GM23338 (cell line): ENCODE results near the gene ILK. TPM values are rescaled to one million over a fixed set of nuclear protein-coding genes. Genes with fewer than 3 reads are reported as not detected.

Experiments
- ATAC-seq: fragments of 200-7000 bp; cut with Tn5 transposase; 3 replicates; pipeline ENCODE4 v1.9.1; 2020
- DNase-seq: peaks from one replicate; pipeline ENCODE4 v3.0.0-alpha.2; 2015; ENCODE audit warnings: low spot score
- H2AFZ ChIP-seq: fragments of 200-600 bp; sonication (generic); 2 replicates; pipeline ENCODE4 v1.8.0; 2016; ENCODE audit warnings: antibody characterized with exemption, mild to moderate bottlenecking, moderate library complexity
- H3F3A ChIP-seq: fragments of 200-600 bp; sonication (generic); replicated peaks from 2 replicates; pipeline ENCODE4 v1.8.0; 2017; ENCODE audit warnings: antibody characterized with exemption, mixed run types, low read depth
- H3K27ac ChIP-seq: fragments of 200-600 bp; sonication (generic); 2 replicates; pipeline ENCODE4 v1.6.1; 2016; ENCODE audit warnings: low read depth
- H3K27me3 ChIP-seq: fragments of 200-600 bp; sonication (generic); 2 replicates; pipeline ENCODE4 v1.8.0; 2016; ENCODE audit warnings: mild to moderate bottlenecking, mixed run types, moderate library complexity; ENCODE audit not compliant: insufficient read depth
- H3K36me3 ChIP-seq: fragments of 200-600 bp; sonication (generic); 2 replicates; pipeline ENCODE4 v1.8.0; 2016; ENCODE audit warnings: mild to moderate bottlenecking; ENCODE audit not compliant: insufficient read depth
- H3K4me1 ChIP-seq: fragments of 200-600 bp; sonication (generic); 2 replicates; pipeline ENCODE4 v1.8.0; 2016; ENCODE audit warnings: mild to moderate bottlenecking, moderate library complexity; ENCODE audit not compliant: insufficient read depth
- H3K4me2 ChIP-seq: fragments of 200-600 bp; sonication (generic); 2 replicates; pipeline ENCODE4 v1.7.1; 2017; ENCODE audit warnings: mixed run types
- H3K4me3 ChIP-seq: fragments of 200-600 bp; sonication (generic); 2 replicates; pipeline ENCODE4 v1.6.1; 2016; ENCODE audit warnings: mixed run types
- H3K79me2 ChIP-seq: fragments of 200-600 bp; sonication (generic); replicated peaks from 2 replicates; pipeline ENCODE4 v1.8.0; 2017; ENCODE audit warnings: mild to moderate bottlenecking; ENCODE audit not compliant: insufficient read depth
- H3K9me2 ChIP-seq: fragments of 200-600 bp; sonication (generic); 2 replicates; pipeline ENCODE4 v1.8.0; 2017; ENCODE audit not compliant: insufficient read depth
- H4K20me1 ChIP-seq: fragments of 200-600 bp; sonication (generic); replicated peaks from 2 replicates; pipeline ENCODE4 v1.8.0; 2017; ENCODE audit warnings: mild to moderate bottlenecking; ENCODE audit not compliant: insufficient read depth
- H3K27ac Mint-ChIP-seq: 2 replicates; pipeline ENCODE4 v1.8.0; 2020; ENCODE audit warnings: inconsistent platforms, mild to moderate bottlenecking, moderate library complexity, mixed read lengths
- H3K27me3 Mint-ChIP-seq: 3 replicates; pipeline ENCODE4 v1.8.0; 2022; ENCODE audit warnings: low read depth, mild to moderate bottlenecking, moderate library complexity, mixed read lengths, inconsistent platforms; ENCODE audit not compliant: insufficient read depth, poor library complexity
- H3K36me3 Mint-ChIP-seq: 3 replicates; pipeline ENCODE4 v1.8.0; 2021; ENCODE audit warnings: low read depth, mild to moderate bottlenecking, inconsistent platforms, moderate library complexity, mixed read lengths
- H3K4me1 Mint-ChIP-seq: 3 replicates; pipeline ENCODE4 v1.8.0; 2020; ENCODE audit warnings: mild to moderate bottlenecking, inconsistent platforms, mixed read lengths
- H3K4me3 Mint-ChIP-seq: 3 replicates; pipeline ENCODE4 v1.8.0; 2021; ENCODE audit warnings: moderate library complexity, mild to moderate bottlenecking, inconsistent platforms, mixed read lengths
- H3K9me3 Mint-ChIP-seq: 3 replicates; pipeline ENCODE4 v1.8.0; 2020; ENCODE audit warnings: moderate library complexity, mild to moderate bottlenecking, inconsistent platforms, mixed read lengths
- CREB1 ChIP-seq: fragments of 250-450 bp; sonication (Bioruptor Pico); IDR thresholded peaks from 2 replicates; pipeline ENCODE4 v1.5.0; 2020; ENCODE audit warnings: low read depth, mild to moderate bottlenecking, moderate library complexity
- EZH2 ChIP-seq: fragments of 200-600 bp; sonication (generic); IDR thresholded peaks from one replicate; pipeline ENCODE4 v1.8.0; 2017; ENCODE audit warnings: antibody characterized with exemption, mild to moderate bottlenecking, low read depth; ENCODE audit not compliant: unreplicated experiment
- EZH2phosphoT487 ChIP-seq: fragments of 200-600 bp; sonication (generic); IDR thresholded peaks from one replicate; pipeline ENCODE4 v1.8.1; 2018; ENCODE audit warnings: antibody characterized with exemption; ENCODE audit not compliant: unreplicated experiment
- JUNB ChIP-seq: IDR thresholded peaks from one replicate; pipeline ENCODE4 v1.6.1; 2016; ENCODE audit warnings: antibody characterized with exemption; ENCODE audit not compliant: unreplicated experiment
- NANOG ChIP-seq: IDR thresholded peaks from 2 replicates; pipeline ENCODE4 v1.6.1; 2016; ENCODE audit warnings: antibody characterized with exemption, borderline replicate concordance
- POLR2AphosphoS5 ChIP-seq: IDR thresholded peaks from 2 replicates; pipeline ENCODE4 v1.6.1; 2016; ENCODE audit warnings: antibody characterized with exemption, low read depth
- REST ChIP-seq: IDR thresholded peaks from one replicate; pipeline ENCODE4 v1.6.1; 2018; ENCODE audit warnings: antibody characterized with exemption; ENCODE audit not compliant: unreplicated experiment
- STAT1 ChIP-seq: IDR thresholded peaks from one replicate; pipeline ENCODE4 v1.6.1; 2016; ENCODE audit warnings: antibody characterized with exemption; ENCODE audit not compliant: unreplicated experiment
- ZNF114 ChIP-seq: fragments of 250-450 bp; sonication (Bioruptor Pico); IDR thresholded peaks from 2 replicates; pipeline ENCODE4 v1.5.0; 2020; ENCODE audit warnings: mild to moderate bottlenecking, moderate library complexity
- ZNF331 ChIP-seq: fragments of 250-450 bp; sonication (Bioruptor Pico); IDR thresholded peaks from 2 replicates; pipeline ENCODE4 v1.5.0; 2020; ENCODE audit warnings: low read depth, mild to moderate bottlenecking, moderate library complexity
- ZNF462 ChIP-seq: fragments of 250-450 bp; sonication (Bioruptor Pico); IDR thresholded peaks from 2 replicates; pipeline ENCODE4 v1.5.0; 2020; ENCODE audit warnings: mild to moderate bottlenecking, moderate library complexity
- polyA plus RNA-seq: library from polyadenylated mRNA; unstranded; fragments of >200 nt; fragmentation: Nextera tagmentation; extraction: Ambion mirVana; gene quantifications from 2 replicates; pipeline ENCODE4 v1.2.1, GENCODE V29; 2016
- total RNA-seq: library from RNA; depleted of rRNA; stranded (reverse); fragments of >200 nt; shearing (Covaris generic); gene quantifications from 2 replicates; pipeline ENCODE4 v1.2.3, GENCODE V29; 2014
- TF ChIP-seq, protein P1 (sequence below), 2 experiments: fragments of 200-600 bp in 1 of 2; sonication (generic) in 1 of 2; conservative IDR thresholded peaks; 2 replicates each; pipeline versions ENCODE4 v1.5.1 to v1.6.1; 2016 to 2017; ENCODE audit warnings: antibody characterized with exemption in 2 of 2, low read depth in 2 of 2, mild to moderate bottlenecking in 2 of 2, moderate library complexity in 1 of 2
- TF ChIP-seq, protein P2 (sequence below): IDR thresholded peaks from 2 replicates; pipeline ENCODE4 v1.6.1; 2016; ENCODE audit warnings: antibody characterized with exemption

Gene ILK
- total and polyA plus RNA-seq, 2 experiments from 2014 or later, result 62.6 to 91.0 TPM

- peaks cover 65% of the 10 kb centered on the region for H3K27me3 ChIP-seq
- H3K27me3 Mint-ChIP-seq, result peaks cover 16% of the 10 kb centered on the region
- H3F3A ChIP-seq, result peaks cover 10% of the 10 kb centered on the region; the same call in 1 of the 2 replicates
- no peak for ATAC-seq
- H3K4me1 Mint-ChIP-seq, result peaks cover 10% of the 10 kb centered on the region
- H3K4me3 Mint-ChIP-seq, result peak overlapping the region; percentile 79; the same call in 2 of the 3 replicates
- no peaks in the 10 kb centered on the region for H3K36me3 ChIP-seq
- H3K9me3 Mint-ChIP-seq, result no peaks in the 10 kb centered on the region
- H3K36me3 Mint-ChIP-seq, result no peaks in the 10 kb centered on the region
- no peaks in the 10 kb centered on the region; the same call in 1 of the 2 replicates for H4K20me1 ChIP-seq
- peak overlapping the region; percentile 84; the same call in 1 of the 2 replicates for H3K4me3 ChIP-seq
- no peak for TF ChIP-seq STAT1
- no peak for TF ChIP-seq ZNF331 (CRISPR knock-in tag)
- no peak for TF ChIP-seq REST
- TF ChIP-seq ZNF462 (CRISPR knock-in tag), result no peak
- no peak for TF ChIP-seq EZH2
- no peak for TF ChIP-seq POLR2AphosphoS5
- TF ChIP-seq CREB1 (CRISPR knock-in tag), result no peak
- TF ChIP-seq NANOG, result no peak
- no peak for TF ChIP-seq EZH2phosphoT487
- no peak for TF ChIP-seq JUNB
- no peak for TF ChIP-seq ZNF114 (CRISPR knock-in tag)
- TF ChIP-seq, protein P1, sequence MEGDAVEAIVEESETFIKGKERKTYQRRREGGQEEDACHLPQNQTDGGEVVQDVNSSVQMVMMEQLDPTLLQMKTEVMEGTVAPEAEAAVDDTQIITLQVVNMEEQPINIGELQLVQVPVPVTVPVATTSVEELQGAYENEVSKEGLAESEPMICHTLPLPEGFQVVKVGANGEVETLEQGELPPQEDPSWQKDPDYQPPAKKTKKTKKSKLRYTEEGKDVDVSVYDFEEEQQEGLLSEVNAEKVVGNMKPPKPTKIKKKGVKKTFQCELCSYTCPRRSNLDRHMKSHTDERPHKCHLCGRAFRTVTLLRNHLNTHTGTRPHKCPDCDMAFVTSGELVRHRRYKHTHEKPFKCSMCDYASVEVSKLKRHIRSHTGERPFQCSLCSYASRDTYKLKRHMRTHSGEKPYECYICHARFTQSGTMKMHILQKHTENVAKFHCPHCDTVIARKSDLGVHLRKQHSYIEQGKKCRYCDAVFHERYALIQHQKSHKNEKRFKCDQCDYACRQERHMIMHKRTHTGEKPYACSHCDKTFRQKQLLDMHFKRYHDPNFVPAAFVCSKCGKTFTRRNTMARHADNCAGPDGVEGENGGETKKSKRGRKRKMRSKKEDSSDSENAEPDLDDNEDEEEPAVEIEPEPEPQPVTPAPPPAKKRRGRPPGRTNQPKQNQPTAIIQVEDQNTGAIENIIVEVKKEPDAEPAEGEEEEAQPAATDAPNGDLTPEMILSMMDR (conservative IDR thresholded peaks at IDR 0.05; ENCODE audit: low read depth in 2 of 2), result no peak
- TF ChIP-seq, protein P2, sequence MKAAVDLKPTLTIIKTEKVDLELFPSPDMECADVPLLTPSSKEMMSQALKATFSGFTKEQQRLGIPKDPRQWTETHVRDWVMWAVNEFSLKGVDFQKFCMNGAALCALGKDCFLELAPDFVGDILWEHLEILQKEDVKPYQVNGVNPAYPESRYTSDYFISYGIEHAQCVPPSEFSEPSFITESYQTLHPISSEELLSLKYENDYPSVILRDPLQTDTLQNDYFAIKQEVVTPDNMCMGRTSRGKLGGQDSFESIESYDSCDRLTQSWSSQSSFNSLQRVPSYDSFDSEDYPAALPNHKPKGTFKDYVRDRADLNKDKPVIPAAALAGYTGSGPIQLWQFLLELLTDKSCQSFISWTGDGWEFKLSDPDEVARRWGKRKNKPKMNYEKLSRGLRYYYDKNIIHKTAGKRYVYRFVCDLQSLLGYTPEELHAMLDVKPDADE, result no peak
- H3K4me2 ChIP-seq, result peak overlapping the region; percentile 100
- no peak overlapping the region for H2AFZ ChIP-seq
- 0 out of 2 replicates have a peak, but pooled peaks cover 5% of the 10 kb centered on the region for H3K9me2 ChIP-seq
- no peak overlapping the region for H3K27ac Mint-ChIP-seq
- H3K79me2 ChIP-seq, result no peaks in the 10 kb centered on the region
- peaks cover 8% of the 10 kb centered on the region for H3K4me1 ChIP-seq
- no peak for DNase-seq
- H3K27ac ChIP-seq, result no peak overlapping the region
These were observed 53.8 kb downstream of the ILK start for GRCh38 chr11:6657346-6657745.
